Endothelial cell of umbilical vein (primary cell): ENCODE measurements around the gene OR6V1.

Experiments used
- CTCF ChIP-seq, 2 donors: IDR thresholded peaks; 1 replicate in 1 of 2; 2 replicates in 1 of 2; pipeline ENCODE4 v1.5.1; 2011; ENCODE audit warnings: low read length in 2 of 2, mild to moderate bottlenecking in 2 of 2, moderate library complexity in 2 of 2, control low read depth in 1 of 2, inconsistent platforms in 1 of 2, low read depth in 1 of 2; ENCODE audit not compliant: insufficient read depth in 1 of 2; ENCODE audit errors: extremely low read depth in 1 of 2
- EZH2 ChIP-seq: IDR thresholded peaks from 2 replicates; pipeline ENCODE4 v1.6.1; 2012; ENCODE audit warnings: borderline replicate concordance, low read depth, mild to moderate bottlenecking, moderate library complexity, low read length, inconsistent platforms; ENCODE audit not compliant: severe bottlenecking
- GATA2 ChIP-seq: IDR thresholded peaks from 2 replicates; pipeline ENCODE4 v1.7.0; 2011; ENCODE audit warnings: low read depth, mild to moderate bottlenecking, moderate library complexity, mixed read lengths, low read length; ENCODE audit not compliant: insufficient read length, insufficient read depth
- JUN ChIP-seq: IDR thresholded peaks from 2 replicates; pipeline ENCODE4 v1.6.1; 2011; ENCODE audit warnings: borderline replicate concordance, low read depth; ENCODE audit not compliant: insufficient read length, insufficient read depth
- MAX ChIP-seq: IDR thresholded peaks from 2 replicates; pipeline ENCODE4 v1.6.1; 2011; ENCODE audit not compliant: insufficient read depth, insufficient read length
- MYC ChIP-seq: IDR thresholded peaks from one replicate; pipeline ENCODE4 v1.6.1; 2011; ENCODE audit warnings: mild to moderate bottlenecking, low read depth, low read length
- POLR2A ChIP-seq: IDR thresholded peaks from 2 replicates; pipeline ENCODE4 v1.6.1; 2012; ENCODE audit warnings: low read depth, mild to moderate bottlenecking, control low read depth, low read length
- POLR2AphosphoS5 ChIP-seq: IDR thresholded peaks from 2 replicates; pipeline ENCODE4 v1.6.1; 2012; ENCODE audit warnings: low read depth, mild to moderate bottlenecking, control low read depth, low read length, moderate library complexity; ENCODE audit not compliant: insufficient read depth

DNA sequence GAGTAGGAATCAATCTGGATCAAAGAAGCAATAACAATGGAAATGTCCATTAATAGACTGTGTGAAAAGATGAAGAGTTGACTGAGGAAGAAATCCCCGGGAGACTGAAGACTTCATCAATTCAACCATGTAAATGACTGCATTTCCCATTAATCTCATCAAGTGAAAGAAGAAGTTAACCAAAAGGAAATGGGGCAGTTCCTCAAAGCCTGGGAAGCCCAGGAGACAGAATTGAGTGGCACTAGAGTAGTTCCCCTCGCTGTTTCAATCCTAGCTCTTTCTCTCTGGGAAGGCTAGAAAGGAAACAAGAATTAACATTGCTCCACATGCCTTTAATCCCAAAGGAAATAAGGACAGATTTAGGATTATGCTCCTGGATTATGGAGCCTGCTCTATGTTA lies 4.8 kb upstream of the OR6V1 start:
- no peak for TF ChIP-seq CTCF (IDR thresholded peaks at IDR 0.05; ENCODE audit: extremely low read depth in 1 of 2, insufficient read depth in 1 of 2, low read depth in 1 of 2, low read length in 2 of 2)
- no peak for TF ChIP-seq POLR2AphosphoS5
- TF ChIP-seq POLR2A: no peak
- no peak for TF ChIP-seq EZH2
- TF ChIP-seq MYC: no peak
- no peak for TF ChIP-seq MAX
- TF ChIP-seq JUN: no peak
- no peak for TF ChIP-seq GATA2
